H1 (cell line): Measurements from ENCODE around the gene KANSL1. TPM values are rescaled to one million over a fixed set of nuclear protein-coding genes. Genes with fewer than 3 reads are reported as not detected.

Source experiments
- CTCF ChIA-PET: fragments of 300-600 bp; sonication (Branson Sonifier 250); formaldehyde crosslinking; loops from one replicate; lab custom pipeline; 2021; ENCODE audit not compliant: partially characterized antibody; lab: Charles Lee
- POLR2A ChIA-PET: fragments of 300-600 bp; sonication (Branson Sonifier 250); formaldehyde crosslinking; loops from one replicate; lab custom pipeline; 2021; ENCODE audit warnings: inconsistent platforms; ENCODE audit not compliant: partially characterized antibody; lab: Charles Lee
- DNase-seq, 2 experiments: peaks; one replicate each; pipeline versions ENCODE4 v3.0.0 to v3.0.0-alpha.2; 2010 to 2022; ENCODE audit warnings: low spot score in 2 of 2, low read depth in 1 of 2, mixed read lengths in 1 of 2
- FAIRE-seq: peaks from 2 replicates; lab custom pipeline; 2011; peaks lifted over from hg19 to GRCh38; lab: Jason Lieb, UNC
- H2AFZ ChIP-seq: 2 replicates; pipeline ENCODE4 v1.8.1; 2012; ENCODE audit warnings: low read length, inconsistent platforms
- H2AK5ac ChIP-seq: 2 replicates; pipeline ENCODE4 v1.6.1; 2013; ENCODE audit warnings: low read depth, low read length
- H2BK120ac ChIP-seq: replicated peaks from 2 replicates; pipeline ENCODE3; 2013; ENCODE audit warnings: low read depth, low read length, inconsistent platforms
- H2BK12ac ChIP-seq: 2 replicates; pipeline ENCODE4 v1.6.1; 2013; ENCODE audit warnings: low read depth, low read length
- H2BK15ac ChIP-seq: 2 replicates; pipeline ENCODE4 v1.6.1; 2013; ENCODE audit warnings: low read length
- H2BK20ac ChIP-seq: 2 replicates; pipeline ENCODE4 v1.6.1; 2013; ENCODE audit warnings: low read length
- H2BK5ac ChIP-seq: 2 replicates; pipeline ENCODE4 v1.6.1; 2013; ENCODE audit warnings: low read depth, low read length
- H3K14ac ChIP-seq: 2 replicates; pipeline ENCODE4 v1.6.1; 2013; ENCODE audit warnings: inconsistent platforms; ENCODE audit not compliant: insufficient read length
- H3K18ac ChIP-seq: 2 replicates; pipeline ENCODE4 v1.6.1; 2013; ENCODE audit warnings: low read length; ENCODE audit errors: extremely low read depth
- H3K23ac ChIP-seq: 2 replicates; pipeline ENCODE4 v1.6.1; 2013; ENCODE audit warnings: inconsistent platforms; ENCODE audit not compliant: insufficient read length
- H3K23me2 ChIP-seq: 2 replicates; pipeline ENCODE4 v1.6.1; 2013; ENCODE audit warnings: low read depth, low read length
- H3K27ac ChIP-seq: 2 replicates; pipeline ENCODE4 v1.6.1; 2011; ENCODE audit warnings: low read depth, low read length, inconsistent platforms
- H3K27me3 ChIP-seq, 4 experiments: replicated peaks in 1 of 4; 1 replicate in 1 of 4; 2 replicates in 3 of 4; pipeline versions ENCODE4 v1.6.1 to v1.8.1; 2011 to 2013; ENCODE audit warnings: low read length in 3 of 4, mild to moderate bottlenecking in 3 of 4, inconsistent platforms in 2 of 4, mixed read lengths in 2 of 4, moderate library complexity in 1 of 4; ENCODE audit not compliant: control insufficient read depth in 3 of 4, insufficient read depth in 3 of 4; ENCODE audit errors: extremely low read depth in 1 of 4
- H3K36me3 ChIP-seq, 4 experiments: 2 replicates each; pipeline versions ENCODE4 v1.6.1 to v1.8.1; 2011 to 2013; ENCODE audit warnings: mild to moderate bottlenecking in 4 of 4, low read length in 3 of 4, moderate library complexity in 2 of 4, control low read depth in 1 of 4, inconsistent platforms in 1 of 4; ENCODE audit not compliant: insufficient read depth in 4 of 4, control insufficient read depth in 2 of 4
- H3K4ac ChIP-seq: replicated peaks from 2 replicates; pipeline ENCODE3; 2013; ENCODE audit warnings: low read length, low read depth, mixed read lengths, inconsistent platforms; ENCODE audit not compliant: insufficient read length
- H3K4me1 ChIP-seq, 4 experiments: replicated peaks in 1 of 4; 1 replicate in 1 of 4; 2 replicates in 3 of 4; pipeline versions ENCODE4 v1.6.1 to v1.8.1; 2011 to 2013; ENCODE audit warnings: low read length in 3 of 4, inconsistent platforms in 2 of 4, mixed read lengths in 1 of 4; ENCODE audit not compliant: insufficient read depth in 4 of 4, control insufficient read depth in 3 of 4
- H3K4me2 ChIP-seq, 2 experiments: 2 replicates each; pipeline versions ENCODE4 v1.6.1 to v1.8.1; 2011 to 2013; ENCODE audit warnings: low read depth in 2 of 2, low read length in 2 of 2, control low read depth in 1 of 2, inconsistent platforms in 1 of 2, mild to moderate bottlenecking in 1 of 2; ENCODE audit not compliant: insufficient read depth in 1 of 2
- H3K4me3 ChIP-seq, 4 experiments: fragments of 200-600, 300-600 bp in 1 of 4; sonication (generic), shearing (Covaris generic), sonication (Bioruptor Twin) in 1 of 4; 2 replicates each; pipeline versions ENCODE4 v1.5.1 to v1.8.1; 2011 to 2016; ENCODE audit warnings: low read length in 4 of 4, low read depth in 3 of 4, control low read depth in 2 of 4, inconsistent platforms in 2 of 4, mild to moderate bottlenecking in 2 of 4, mixed read lengths in 1 of 4, moderate library complexity in 1 of 4; ENCODE audit not compliant: insufficient read depth in 2 of 4; ENCODE audit errors: extremely low read depth in 1 of 4
- H3K56ac ChIP-seq: replicated peaks from 2 replicates; pipeline ENCODE3; 2013; ENCODE audit warnings: low read depth, mild to moderate bottlenecking, mixed read lengths, low read length, inconsistent platforms; ENCODE audit not compliant: insufficient read length
- H3K79me1 ChIP-seq: 2 replicates; pipeline ENCODE4 v1.6.1; 2013; ENCODE audit warnings: low read depth, low read length, control low read depth
- H3K79me2 ChIP-seq, 2 experiments: 2 replicates each; pipeline versions ENCODE4 v1.6.1 to v1.8.1; 2012 to 2013; ENCODE audit warnings: low read length in 2 of 2, mild to moderate bottlenecking in 2 of 2, inconsistent platforms in 1 of 2; ENCODE audit not compliant: insufficient read depth in 2 of 2, control insufficient read depth in 1 of 2
- H3K9ac ChIP-seq, 4 experiments: replicated peaks in 1 of 4; 1 replicate in 1 of 4; 2 replicates in 3 of 4; pipeline versions ENCODE4 v1.6.1 to v1.8.1; 2011 to 2013; ENCODE audit warnings: low read depth in 3 of 4, low read length in 3 of 4, control low read depth in 2 of 4, mild to moderate bottlenecking in 2 of 4, moderate library complexity in 2 of 4, inconsistent platforms in 1 of 4; ENCODE audit errors: extremely low read depth in 1 of 4
- H3K9me3 ChIP-seq, 2 experiments: 2 replicates each; pipeline versions ENCODE4 v1.6.1 to v1.8.1; 2012 to 2013; ENCODE audit warnings: mild to moderate bottlenecking in 2 of 2, moderate library complexity in 2 of 2, control low read depth in 1 of 2, inconsistent platforms in 1 of 2, low read depth in 1 of 2, low read length in 1 of 2, mixed read lengths in 1 of 2; ENCODE audit not compliant: insufficient read depth in 2 of 2
- H4K20me1 ChIP-seq, 2 experiments: replicated peaks in 1 of 2; 2 replicates each; pipeline versions ENCODE3 to v1.8.1; 2011 to 2013; ENCODE audit warnings: inconsistent platforms in 2 of 2, low read length in 2 of 2, mild to moderate bottlenecking in 1 of 2; ENCODE audit not compliant: insufficient read depth in 2 of 2, control insufficient read depth in 1 of 2
- H4K5ac ChIP-seq: 2 replicates; pipeline ENCODE4 v1.6.1; 2013; ENCODE audit warnings: low read length, low read depth, mixed read lengths, inconsistent platforms; ENCODE audit not compliant: insufficient read length
- H4K8ac ChIP-seq: 2 replicates; pipeline ENCODE4 v1.8.0; 2013; ENCODE audit warnings: mild to moderate bottlenecking, moderate library complexity, low read length, inconsistent platforms; ENCODE audit not compliant: insufficient read depth; ENCODE audit errors: extremely low read depth
- H4K91ac ChIP-seq: replicated peaks from 2 replicates; pipeline ENCODE3; 2013; ENCODE audit warnings: low read length, mixed read lengths, inconsistent platforms; ENCODE audit not compliant: insufficient read length
- GTF2F1 ChIP-seq: IDR thresholded peaks from 2 replicates; pipeline ENCODE4 v1.6.1; 2012; ENCODE audit warnings: low read depth, low read length, improper control_type of control experiment, borderline replicate concordance
- HDAC6 ChIP-seq: IDR thresholded peaks from one replicate; pipeline ENCODE4 v1.7.1; 2012; ENCODE audit warnings: low read depth, mild to moderate bottlenecking, inconsistent platforms, low read length, moderate library complexity
- KDM1A ChIP-seq: fragments of 200-600, 300-600 bp; sonication (generic); IDR thresholded peaks from 2 replicates; pipeline ENCODE4 v1.7.1; 2016; ENCODE audit warnings: mild to moderate bottlenecking, low read length, borderline replicate concordance
- NRF1 ChIP-seq: IDR thresholded peaks from 2 replicates; pipeline ENCODE4 v1.6.1; 2011; ENCODE audit warnings: mild to moderate bottlenecking, low read depth, low read length, improper control_type of control experiment
- WGBS, 2 experiments: shearing (Covaris generic) in 1 of 2; methylation state at CpG; one replicate each; pipeline versions ENCODE4 v1.1.6 to v1.1.7; 2013 to 2015; ENCODE audit warnings: low lambda C conversion rate in 2 of 2, mixed read lengths in 2 of 2, inconsistent platforms in 1 of 2, low coverage in 1 of 2, missing lambda C conversion rate in 1 of 2; ENCODE audit not compliant: insufficient replicate concordance in 2 of 2, insufficient coverage in 1 of 2, insufficient read length in 1 of 2; ENCODE audit errors: extremely low coverage in 1 of 2, missing lambda C conversion rate in 1 of 2; 5-methylcytosine and 5-hydroxymethylcytosine counted together
- polyA plus RNA-seq, 7 experiments: library from polyadenylated mRNA; depleted of rRNA in 3 of 7; stranded (reverse) in 5 of 7; unstranded in 2 of 7; fragments of >200 nt in 5 of 7; fragments of 200-250 nt in 2 of 7; gene quantifications; 1 replicate in 5 of 7; 2 replicates in 1 of 7; 4 replicates in 1 of 7; pipeline versions ENCODE4 v1.2.1 to v1.2.3, GENCODE V29; 2011 to 2013; ENCODE audit warnings: missing spikeins in 2 of 7, mixed read lengths in 2 of 7
- total RNA-seq: library from RNA; stranded (reverse); fragmentation: NEBNext Ultra II Directional; extraction: Animal tissue kit (Norgen Biotek cat#: 25700); gene quantifications from 2 replicates; pipeline ENCODE4 v1.2.1, GENCODE V29; 2021

Gene KANSL1
- total and polyA plus RNA-seq, 2 of the 8 experiments (the other 6 are each of a cell fraction or from before 2014, with no cell fraction given): 34.0 to 128 TPM

DNA sequence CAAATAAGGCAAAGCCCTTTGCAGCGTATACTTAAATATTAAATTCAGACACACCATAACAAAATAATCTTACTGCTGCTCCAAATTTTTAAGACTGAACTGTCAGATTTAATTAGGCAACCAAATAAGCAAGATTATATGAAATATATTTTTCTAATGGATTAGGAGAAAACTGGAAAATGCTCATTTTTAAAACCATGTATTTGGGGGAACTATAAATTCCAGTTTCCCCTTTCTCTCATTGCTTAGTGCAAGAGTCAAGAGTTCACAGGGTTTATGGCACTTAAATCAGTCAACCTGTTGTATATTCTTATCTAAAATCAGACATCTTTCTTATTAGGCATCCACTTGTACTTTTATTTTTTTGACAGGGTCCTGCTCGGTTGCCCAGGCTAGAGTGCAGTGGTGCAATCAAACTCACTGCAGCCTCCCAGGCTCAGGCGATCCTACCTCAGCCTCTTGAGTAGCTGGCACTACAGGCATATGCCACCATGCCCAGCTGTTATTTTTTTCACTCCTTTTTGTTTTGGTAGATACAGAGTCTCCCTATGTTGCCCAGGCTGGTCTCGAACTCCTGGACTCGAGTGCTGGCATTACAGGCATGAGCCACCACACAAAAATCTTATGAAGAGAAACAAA lies 2.1 kb upstream of the KANSL1 start:
- Histone ChIP-seq H3K9me3 (peaks cover 6 to 14% of the 10 kb centered on the region in 2 experiments), H3K36me3 (peaks cover 0 to 6% (median 2%) of the 10 kb centered on the region in 4 experiments; a peak in 2 of 8 replicates), H4K5ac (no peak overlapping the region), H4K8ac (no peak overlapping the region), H3K4ac (no peak overlapping the region), H3K4me1 (peaks cover 3 to 8% (median 4%) of the 10 kb centered on the region in 4 experiments; a peak in 6 of 7 replicates), H2BK20ac (no peak overlapping the region), H3K18ac (no peak overlapping the region), H2BK15ac (no peak overlapping the region), H2AK5ac (no peak overlapping the region), H2BK5ac (no peak overlapping the region), H2BK12ac (no peak overlapping the region), H3K27me3 (no peaks in the 10 kb centered on the region), H3K56ac (no peak overlapping the region), H3K14ac (no peak overlapping the region), H4K20me1 (peaks cover 9 to 15% of the 10 kb centered on the region in 2 experiments), H4K91ac (no peak overlapping the region), H3K23me2 (peaks cover 8% of the 10 kb centered on the region; the same call in 1 of the 2 replicates), H2BK120ac (no peak overlapping the region), H3K79me2 (peaks cover 16 to 87% of the 10 kb centered on the region in 2 experiments), H3K9ac (no peak overlapping the region), H3K23ac (no peak overlapping the region), H3K79me1 (peaks cover 6% of the 10 kb centered on the region; the same call in 1 of the 2 replicates), H2AFZ (no peak overlapping the region), H3K27ac (no peak overlapping the region), H3K4me2 (no peak overlapping the region; a peak in 1 of 4 replicates), H3K4me3 (no peak overlapping the region)
- TF ChIP-seq KDM1A (no peak), GTF2F1 (no peak), HDAC6 (no peak), NRF1 (no peak)
- 87% methylated on average over 5 of the region's 5 CpGs; no CpG with 5 or more reads in 1 of the 2 experiments for WGBS, 2 experiments
- FAIRE-seq: no peak
- no peak for DNase-seq
- POLR2A ChIA-PET: interaction anchor here (0.9 kb wide), 1 partner anchor 24 kb away, joined by 3 read pairs; no protein-coding TSS in a partner anchor
- CTCF ChIA-PET: interaction anchor here (0.7 to 2.5 kb wide), 6 partner anchors 8 to 67 kb away, joined by 3 to 23 read pairs (median 4); no protein-coding TSS in a partner anchor
